GM15510 (cell line): ENCODE measurements around the gene CATSPERB.

ENCODE experiments used
- POLR2A ChIP-seq: IDR thresholded peaks from 3 replicates; pipeline ENCODE4 v1.6.1; 2011; ENCODE audit warnings: borderline replicate concordance; ENCODE audit not compliant: insufficient read length; ENCODE audit errors: extremely low read depth

CATSPERB gene

DNA sequence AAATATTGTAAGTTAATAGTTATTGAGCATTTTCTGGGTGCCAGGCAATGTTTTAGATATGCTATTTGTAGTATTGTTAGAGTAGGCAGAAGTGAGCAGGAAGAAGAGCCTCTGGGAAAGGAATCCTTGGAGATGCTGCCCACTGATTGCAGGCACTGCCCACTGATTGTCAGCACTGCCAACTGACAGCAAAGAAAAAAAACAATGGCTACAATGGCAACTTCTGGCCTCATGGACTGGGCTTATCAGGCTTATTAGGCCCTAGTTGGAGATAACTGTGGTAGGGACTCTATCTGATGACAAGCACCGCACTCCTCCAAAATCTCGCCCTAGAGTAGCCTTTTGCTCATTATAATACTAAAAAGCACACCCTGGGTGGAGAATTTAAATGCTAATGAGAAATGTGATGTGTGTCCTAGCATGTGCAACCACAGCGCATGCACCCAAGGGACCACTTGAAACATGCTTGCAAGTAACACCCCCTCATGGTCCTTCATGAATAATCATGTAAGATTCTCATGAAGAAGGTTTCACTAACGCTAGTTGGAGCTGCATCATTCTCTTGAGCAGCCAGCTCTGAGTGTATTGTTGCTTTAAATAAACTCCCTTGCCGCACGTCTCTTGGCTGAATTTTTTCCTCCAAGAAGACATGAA, 118.3 kb downstream of the CATSPERB start:
- TF ChIP-seq POLR2A: no peak

DNA sequence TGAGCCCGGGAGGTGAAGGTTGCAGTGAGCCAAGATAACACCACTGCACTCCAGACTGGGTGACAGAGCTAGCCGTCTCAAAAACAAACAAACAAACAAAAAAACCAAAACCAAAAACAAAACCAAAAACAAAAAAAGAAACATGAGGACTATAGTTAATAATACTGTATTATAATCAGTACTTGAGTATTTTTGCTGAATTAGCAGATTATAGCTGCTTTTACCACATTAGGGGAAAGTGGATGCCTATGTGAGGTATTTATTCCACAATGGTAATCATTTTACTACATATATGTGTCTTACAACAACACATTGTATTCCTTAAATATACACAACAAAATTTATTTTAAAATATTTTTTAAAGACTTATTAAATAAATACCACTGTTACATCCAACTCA, 120.4 kb downstream of the CATSPERB start:
- TF ChIP-seq POLR2A: no peak

DNA sequence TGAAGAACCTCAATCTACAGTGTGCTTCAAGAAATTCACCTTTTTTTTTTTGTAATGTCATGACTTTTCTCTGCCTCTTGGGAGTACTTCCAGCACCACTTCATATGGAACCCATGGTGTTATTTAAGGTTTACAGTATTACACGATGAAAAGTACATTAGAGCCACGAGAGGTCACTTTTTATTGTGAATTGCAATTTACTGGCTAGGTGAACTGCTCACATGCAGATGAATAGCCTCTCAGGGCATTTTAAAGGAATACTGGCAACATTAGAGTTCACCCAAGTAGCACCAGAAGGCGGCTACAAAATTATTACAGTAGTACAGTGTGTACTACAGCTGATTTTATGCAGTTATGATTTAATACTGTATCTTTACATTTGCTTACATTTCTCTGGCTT, 122.7 kb downstream of the CATSPERB start:
- TF ChIP-seq POLR2A: no peak

DNA sequence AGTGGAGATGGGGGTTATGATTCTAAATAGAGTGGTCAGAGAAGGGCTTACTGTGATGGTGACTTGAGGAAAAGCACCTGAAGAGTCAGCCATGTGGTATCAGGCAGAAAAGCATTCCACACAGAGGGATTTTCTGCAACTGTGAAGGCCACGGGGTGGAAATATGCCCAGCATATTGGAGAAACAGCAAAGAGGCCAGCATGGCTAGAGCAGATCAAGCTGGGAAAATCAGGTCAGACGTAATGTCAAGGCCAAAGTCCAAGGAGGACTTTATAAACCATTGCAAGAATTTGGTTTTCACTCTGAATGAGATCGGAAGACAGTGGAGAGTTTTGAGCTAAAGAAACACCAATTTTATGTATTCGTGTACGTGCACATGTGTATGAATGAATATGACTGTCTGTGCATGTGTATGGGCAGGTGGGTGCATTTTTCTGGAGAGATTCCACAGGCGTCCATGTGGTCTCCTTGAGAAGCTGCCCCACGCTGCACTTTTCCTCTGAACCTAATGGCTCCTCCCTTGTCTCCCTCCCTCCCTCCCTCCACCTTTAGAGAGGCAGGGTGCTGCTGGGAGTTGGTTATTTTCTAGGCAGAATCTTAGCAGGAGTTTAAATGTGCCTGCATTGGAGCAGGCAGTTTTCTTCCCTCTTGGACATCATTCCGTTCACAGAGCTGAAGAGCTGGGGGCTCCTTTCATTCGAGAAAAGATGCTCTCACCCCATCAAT, 124.4 kb downstream of the CATSPERB start:
- no peak for TF ChIP-seq POLR2A

DNA sequence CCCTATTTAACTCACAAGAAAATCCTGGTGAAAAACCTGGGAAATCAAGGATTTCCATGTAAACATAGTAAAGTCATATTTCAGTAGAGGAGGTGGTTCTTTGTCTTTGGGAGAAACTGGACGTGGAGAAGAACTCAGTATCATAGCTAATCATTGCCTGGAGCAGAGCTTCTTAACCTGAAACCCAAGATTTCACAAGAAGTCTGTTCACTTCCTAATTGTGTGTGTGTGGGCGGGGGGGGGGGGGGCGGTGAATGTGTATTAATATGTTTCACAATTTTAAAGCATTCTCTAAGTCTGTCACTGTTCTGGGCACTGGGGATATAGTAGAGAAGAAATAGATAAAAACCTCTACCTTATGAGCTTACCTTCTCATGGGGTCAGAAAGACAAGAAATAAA, 125.0 kb downstream of the CATSPERB start:
- TF ChIP-seq POLR2A: no peak

DNA sequence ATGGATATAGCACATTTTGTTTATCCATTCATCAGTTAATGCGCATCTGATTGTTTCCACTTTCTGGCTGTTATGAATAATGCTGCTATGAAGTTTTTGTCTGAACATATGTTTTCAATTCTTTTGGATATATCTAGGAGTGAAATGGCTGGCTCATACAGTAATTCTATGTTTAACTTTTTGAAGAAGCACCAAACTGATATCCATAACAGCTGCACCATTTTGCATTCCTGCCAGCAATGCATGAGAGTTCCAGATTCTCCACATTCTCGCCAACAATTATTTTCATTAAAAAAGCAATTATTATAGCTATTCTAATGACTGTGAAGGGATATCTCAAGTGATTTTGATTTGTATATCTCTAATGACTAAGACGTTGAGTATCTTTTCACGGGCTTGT, 131.9 kb downstream of the CATSPERB start:
- no peak for TF ChIP-seq POLR2A

DNA sequence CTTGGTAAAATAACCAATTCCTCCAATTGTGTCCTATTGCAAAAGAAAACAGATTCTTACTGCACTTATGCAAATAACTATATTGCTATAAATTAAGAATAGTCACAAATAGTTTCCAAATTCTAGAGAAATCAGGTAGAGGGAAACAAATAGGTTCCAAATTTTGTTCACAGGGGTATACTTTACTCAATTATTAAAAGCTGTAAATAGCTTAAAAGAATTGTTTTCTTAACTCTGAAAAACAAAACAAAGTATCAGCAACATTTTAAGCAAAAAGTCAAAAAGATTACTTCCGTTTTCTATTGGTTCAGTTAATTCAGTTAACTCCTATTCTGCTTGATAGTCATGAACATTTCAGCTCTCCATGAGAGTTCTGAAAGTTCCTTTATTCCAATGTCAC, 136.2 kb downstream of the CATSPERB start:
- TF ChIP-seq POLR2A: no peak

DNA sequence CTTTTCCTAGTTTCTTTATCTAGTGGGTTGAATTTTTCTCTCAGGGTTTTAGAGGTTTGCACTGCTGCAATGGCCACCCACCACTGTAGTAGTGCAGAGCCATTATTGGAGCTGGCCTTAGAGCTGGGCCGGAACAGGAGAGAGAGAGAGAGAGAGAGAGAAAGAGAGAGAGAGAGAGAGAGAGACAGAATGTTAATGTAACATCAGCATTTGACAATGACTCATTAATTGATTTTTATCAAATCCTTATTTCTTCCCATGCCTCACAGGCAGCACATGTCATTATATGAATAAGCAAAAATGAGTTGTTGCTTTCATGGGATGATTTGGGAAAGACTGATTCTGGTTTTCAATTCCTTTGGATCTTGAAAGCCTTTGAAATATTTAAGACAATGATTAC, 145.5 kb downstream of the CATSPERB start:
- TF ChIP-seq POLR2A: no peak

DNA sequence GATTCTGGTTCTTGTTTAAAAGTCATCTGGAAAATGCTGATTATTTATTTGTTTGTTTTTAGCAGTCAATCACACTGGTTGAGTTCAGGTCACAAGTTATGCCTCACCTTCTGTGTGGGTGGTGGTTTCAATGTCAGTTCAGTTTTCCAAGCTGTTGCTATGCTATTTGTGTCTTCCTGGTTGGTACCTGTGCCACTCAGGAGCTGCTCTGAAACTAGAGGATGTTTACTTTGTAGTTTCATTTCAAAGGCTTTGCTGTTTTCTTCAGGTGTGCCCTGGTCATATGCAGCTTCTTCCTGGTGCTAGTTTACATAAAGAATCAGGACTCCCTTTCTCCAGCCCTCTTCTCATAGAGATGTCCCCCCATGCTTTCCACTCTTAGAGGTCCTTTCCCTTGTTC, 146.0 kb downstream of the CATSPERB start:
- TF ChIP-seq POLR2A: no peak

DNA sequence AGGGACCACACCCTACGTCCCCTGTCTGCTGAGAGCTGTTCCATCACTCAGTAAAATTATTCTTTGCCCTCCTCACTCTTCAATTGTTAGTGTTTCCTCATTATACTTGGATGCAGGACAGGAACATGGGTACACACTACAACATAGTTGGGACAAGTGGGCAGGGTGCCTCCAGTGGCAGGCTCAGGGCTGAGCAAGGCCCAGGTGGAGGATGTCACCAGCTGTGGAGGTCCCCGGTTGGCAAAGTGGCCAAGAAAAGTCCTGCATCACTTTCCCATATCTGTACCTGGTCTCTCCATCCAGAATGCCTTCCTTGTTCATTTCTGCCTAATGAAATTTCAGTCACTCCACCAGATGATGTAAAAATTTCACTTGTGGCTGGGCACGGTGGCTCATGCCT, 149.1 kb downstream of the CATSPERB start:
- no peak for TF ChIP-seq POLR2A

DNA sequence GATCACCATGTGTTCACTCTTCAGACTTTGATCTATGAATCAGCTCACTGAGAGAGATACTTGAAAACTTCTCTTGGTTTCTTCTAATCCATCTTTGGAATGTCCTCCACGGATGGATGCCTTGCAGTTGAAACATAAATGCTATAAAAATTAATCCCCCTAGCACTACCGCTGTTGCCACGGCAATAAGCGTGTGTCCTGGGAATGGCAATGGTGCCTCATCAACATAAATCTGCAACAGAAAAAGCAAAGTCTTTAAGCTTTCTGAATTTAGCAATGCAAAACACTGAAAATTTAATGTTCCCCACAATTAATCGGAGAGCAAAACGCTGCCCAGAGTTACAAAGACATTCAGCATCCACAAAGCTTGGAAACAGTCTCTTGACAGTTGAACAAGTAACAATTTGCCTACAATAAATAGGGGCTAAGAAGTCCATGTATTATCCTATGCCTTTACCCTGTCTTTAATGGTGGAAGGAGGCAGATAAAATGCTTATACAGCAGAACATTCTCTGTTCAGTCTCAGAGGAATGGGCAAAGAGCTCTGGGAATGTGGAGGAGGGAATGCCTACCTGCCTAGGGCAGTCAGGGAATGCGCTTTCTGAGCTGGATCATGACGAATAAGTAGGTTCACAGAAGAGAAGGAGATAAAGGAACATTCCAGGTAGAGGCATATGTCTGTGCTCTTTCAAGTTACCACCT, 150.9 kb downstream of the CATSPERB start:
- TF ChIP-seq POLR2A: no peak

DNA sequence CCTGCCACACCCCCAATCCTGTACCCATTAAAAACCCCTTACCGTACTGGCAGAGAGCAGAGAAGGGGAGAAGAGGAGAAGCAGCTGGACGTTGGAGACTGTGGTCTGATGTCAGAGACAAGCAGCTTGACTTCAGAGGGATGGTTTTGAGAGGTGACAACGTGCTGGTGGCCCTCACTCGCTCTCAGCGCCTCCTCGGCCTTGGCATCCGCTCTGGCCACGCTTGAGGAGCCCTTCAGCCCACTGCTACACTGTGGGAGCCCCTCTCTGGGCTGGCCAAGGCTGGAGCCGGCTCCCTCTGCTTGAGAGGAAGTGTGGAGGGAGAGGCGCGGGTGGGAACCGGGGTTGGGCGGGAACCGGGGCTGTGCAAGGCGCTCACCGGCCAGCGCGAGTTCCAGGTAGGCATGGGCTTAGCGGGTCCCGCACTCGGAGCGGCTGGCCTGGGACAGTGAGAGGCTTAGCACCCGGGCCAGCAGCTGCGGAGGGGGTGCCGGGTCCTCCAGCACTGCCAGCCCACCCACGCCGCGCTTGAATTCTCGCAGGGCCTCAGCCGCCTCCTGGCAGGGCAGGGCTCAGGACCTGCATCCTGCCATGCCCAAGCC, 154.2 kb downstream of the CATSPERB start:
- no peak for TF ChIP-seq POLR2A

DNA sequence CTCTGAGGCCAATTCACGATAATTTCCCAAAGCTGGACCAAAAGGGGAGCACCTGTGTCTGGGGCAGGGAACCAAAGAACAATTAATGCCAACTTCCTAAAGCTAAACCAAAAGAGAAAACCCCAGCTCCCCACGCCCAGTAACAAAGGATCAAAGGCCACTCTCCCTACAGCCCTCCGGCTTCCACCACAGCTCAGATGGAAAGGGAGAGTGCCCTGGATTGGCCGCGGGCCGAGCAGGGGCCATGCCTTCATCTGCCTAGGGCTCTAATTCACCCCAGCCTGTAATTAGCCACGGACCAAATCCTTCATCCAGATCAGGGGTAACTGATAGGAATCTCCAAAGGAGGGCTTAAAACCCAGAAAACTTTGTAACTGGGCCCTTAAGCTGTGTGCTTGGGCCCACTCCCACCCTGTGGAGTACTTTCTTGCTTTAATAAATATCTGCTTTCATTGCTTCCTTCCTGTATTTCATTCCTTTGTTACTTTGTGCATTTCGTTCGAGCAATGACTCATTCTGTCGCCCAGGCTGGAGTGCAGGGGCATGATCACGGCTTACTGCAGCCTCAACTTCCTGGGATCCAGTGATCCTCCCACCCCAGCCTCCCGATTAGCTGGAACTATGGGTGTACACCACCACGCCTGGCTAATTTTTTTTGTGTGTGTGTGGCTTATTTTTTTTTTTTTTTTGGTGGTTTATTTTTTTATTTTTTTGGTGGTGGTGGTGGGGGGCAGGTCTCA, 156.2 kb downstream of the CATSPERB start:
- no peak for TF ChIP-seq POLR2A

DNA sequence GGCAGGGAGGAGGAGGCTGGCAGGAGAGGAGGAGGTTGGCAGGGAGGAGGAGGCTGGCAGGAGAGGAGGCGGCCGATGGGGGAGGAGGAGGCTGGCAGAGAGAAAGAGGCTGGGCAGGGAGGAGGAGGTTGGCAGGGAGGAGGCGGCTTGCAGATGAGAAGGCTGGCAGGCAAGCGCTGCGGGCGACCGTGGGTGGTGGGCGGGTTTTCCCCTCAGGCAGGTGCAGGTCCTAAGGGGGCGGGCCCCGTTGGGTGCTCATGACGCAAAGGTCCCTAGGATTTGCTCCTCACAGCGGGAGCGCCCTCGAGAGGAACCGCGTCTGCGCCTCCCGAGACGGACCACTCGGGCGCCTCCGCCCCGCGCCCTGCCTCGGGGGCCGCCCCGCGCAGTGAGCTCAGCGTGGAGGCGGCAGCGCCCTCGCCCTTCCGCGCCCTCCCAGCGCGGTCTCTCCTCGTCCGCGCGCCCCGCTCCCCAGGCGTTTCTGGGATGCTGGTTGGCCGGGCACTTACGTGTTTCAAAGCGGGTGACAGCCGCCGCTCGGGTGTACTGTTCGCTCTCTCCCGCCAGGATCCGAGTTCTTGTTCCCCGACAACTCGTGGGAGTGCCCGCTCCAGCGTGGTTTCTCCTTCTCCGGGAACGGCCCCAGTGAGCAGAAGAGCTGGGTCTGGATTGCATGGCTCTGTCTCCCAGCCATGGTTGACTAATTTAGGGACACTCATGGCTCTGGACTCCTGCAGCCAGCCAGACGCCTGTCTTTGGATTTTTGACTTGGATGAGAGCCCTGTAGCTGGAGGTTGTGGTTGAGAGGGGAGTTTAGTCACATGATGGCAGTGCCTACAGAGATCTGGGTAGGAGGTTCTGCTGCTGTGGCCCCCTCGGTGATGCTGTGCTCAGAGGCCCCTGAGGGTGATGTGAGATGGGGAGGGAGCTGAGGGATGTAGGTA, 157.7 kb downstream of the CATSPERB start:
- no peak for TF ChIP-seq POLR2A
